ENCODE data around the gene CDPF1. TPM values are rescaled to one million over a fixed set of nuclear protein-coding genes. Genes with fewer than 3 reads are reported as not detected.

The CDPF1 gene
- total and polyA plus RNA-seq, 2 donors from 2014 or later: 10.2 to 13.3 TPM

- H3K27ac ChIP-seq (ENCODE audit: low read depth in 2 of 2, low read length in 2 of 2): peak overlapping the region in 1 of 2 donors; percentile 63
- no peaks in the 10 kb centered on the region for H3K36me3 ChIP-seq (ENCODE audit: control insufficient read depth in 2 of 3, insufficient read depth in 3 of 3, low read length in 3 of 3)
- intact Hi-C loops (cut with DNase I): no loop called here
- H3K4me1 ChIP-seq (ENCODE audit: control insufficient read depth in 2 of 3, insufficient read depth in 2 of 3, low read depth in 1 of 3, low read length in 3 of 3): peaks cover 0 to 3% (median 0%) of the 10 kb centered on the region in 3 donors
- DNase-seq (peak in 2 of 5 donors; percentile 16 to 35), FAIRE-seq (no peak)
- H3K27me3 ChIP-seq (ENCODE audit: control insufficient read depth, insufficient read depth, low read length): no peaks in the 10 kb centered on the region
- TF ChIP-seq, protein P1, sequence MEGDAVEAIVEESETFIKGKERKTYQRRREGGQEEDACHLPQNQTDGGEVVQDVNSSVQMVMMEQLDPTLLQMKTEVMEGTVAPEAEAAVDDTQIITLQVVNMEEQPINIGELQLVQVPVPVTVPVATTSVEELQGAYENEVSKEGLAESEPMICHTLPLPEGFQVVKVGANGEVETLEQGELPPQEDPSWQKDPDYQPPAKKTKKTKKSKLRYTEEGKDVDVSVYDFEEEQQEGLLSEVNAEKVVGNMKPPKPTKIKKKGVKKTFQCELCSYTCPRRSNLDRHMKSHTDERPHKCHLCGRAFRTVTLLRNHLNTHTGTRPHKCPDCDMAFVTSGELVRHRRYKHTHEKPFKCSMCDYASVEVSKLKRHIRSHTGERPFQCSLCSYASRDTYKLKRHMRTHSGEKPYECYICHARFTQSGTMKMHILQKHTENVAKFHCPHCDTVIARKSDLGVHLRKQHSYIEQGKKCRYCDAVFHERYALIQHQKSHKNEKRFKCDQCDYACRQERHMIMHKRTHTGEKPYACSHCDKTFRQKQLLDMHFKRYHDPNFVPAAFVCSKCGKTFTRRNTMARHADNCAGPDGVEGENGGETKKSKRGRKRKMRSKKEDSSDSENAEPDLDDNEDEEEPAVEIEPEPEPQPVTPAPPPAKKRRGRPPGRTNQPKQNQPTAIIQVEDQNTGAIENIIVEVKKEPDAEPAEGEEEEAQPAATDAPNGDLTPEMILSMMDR (IDR thresholded peaks at IDR 0.05; ENCODE audit: borderline replicate concordance, extremely low read depth, insufficient read depth): no peak
- peak overlapping the region in 2 of 3 donors; percentile 19 to 80 for H3K9ac ChIP-seq (ENCODE audit: low read length in 3 of 3)
- peak overlapping the region; percentile 45 to 77 (median 57) for H3K4me3 ChIP-seq (ENCODE audit: low read length in 3 of 3)
- H3K9me3 ChIP-seq (ENCODE audit: control insufficient read depth in 2 of 3, insufficient read depth in 1 of 3, low read length in 3 of 3): no peaks in the 10 kb centered on the region
Measured at GRCh38 chr22:46250783-46251125, 661 bp upstream of the CDPF1 start.

- TF ChIP-seq, protein P1 (IDR thresholded peaks at IDR 0.05; ENCODE audit: borderline replicate concordance, extremely low read depth, insufficient read depth): no peak
- Histone ChIP-seq H3K9ac (ENCODE audit: low read length in 3 of 3) (no peak overlapping the region), H3K36me3 (ENCODE audit: control insufficient read depth in 2 of 3, insufficient read depth in 3 of 3, low read length in 3 of 3) (peaks cover 0 to 6% (median 0%) of the 10 kb centered on the region in 3 donors), H3K9me3 (ENCODE audit: control insufficient read depth in 2 of 3, insufficient read depth in 1 of 3, low read length in 3 of 3) (no peaks in the 10 kb centered on the region), H3K27ac (ENCODE audit: low read depth in 2 of 2, low read length in 2 of 2) (no peak overlapping the region), H3K4me3 (ENCODE audit: low read length in 3 of 3) (no peak overlapping the region), H3K27me3 (ENCODE audit: control insufficient read depth, insufficient read depth, low read length) (no peaks in the 10 kb centered on the region), H3K4me1 (ENCODE audit: control insufficient read depth in 2 of 3, insufficient read depth in 2 of 3, low read depth in 1 of 3, low read length in 3 of 3) (peaks cover 0 to 10% (median 0%) of the 10 kb centered on the region in 3 donors)
- DNase-seq (peak in 1 of 5 donors; percentile 36), FAIRE-seq (no peak)
- intact Hi-C loops (cut with DNase I): no loop called here
Measured at GRCh38 chr22:46247443-46247975, 2.6 kb downstream of the CDPF1 start.

GRCh38 chr22:46246178-46246577, 3.9 kb downstream of the CDPF1 start:
- peak in 1 of 5 donors; percentile 31 for DNase-seq
- Histone ChIP-seq H3K9ac (ENCODE audit: low read length in 3 of 3) (no peak overlapping the region), H3K36me3 (ENCODE audit: control insufficient read depth in 2 of 3, insufficient read depth in 3 of 3, low read length in 3 of 3) (peaks cover 0 to 6% (median 0%) of the 10 kb centered on the region in 3 donors), H3K4me3 (ENCODE audit: low read length in 3 of 3) (no peak overlapping the region), H3K27ac (ENCODE audit: low read depth in 2 of 2, low read length in 2 of 2) (no peak overlapping the region), H3K27me3 (ENCODE audit: control insufficient read depth, insufficient read depth, low read length) (no peaks in the 10 kb centered on the region), H3K4me1 (ENCODE audit: control insufficient read depth in 2 of 3, insufficient read depth in 2 of 3, low read depth in 1 of 3, low read length in 3 of 3) (peaks cover 0 to 10% (median 0%) of the 10 kb centered on the region in 3 donors), H3K9me3 (ENCODE audit: control insufficient read depth in 2 of 3, insufficient read depth in 1 of 3, low read length in 3 of 3) (no peaks in the 10 kb centered on the region)
- intact Hi-C loops (cut with DNase I): no loop called here
- no peak for FAIRE-seq
- TF ChIP-seq, protein P1 (IDR thresholded peaks at IDR 0.05; ENCODE audit: borderline replicate concordance, extremely low read depth, insufficient read depth): no peak
